GM18873 (cell line): ENCODE results near the gene ANK3.

Source experiments
- ATAC-seq: cut with Tn5 transposase; IDR thresholded peaks from one replicate; pipeline ENCODE4 v1.9.1; 2021; ENCODE audit warnings: mild to moderate bottlenecking, moderate library complexity, moderate number of reproducible peaks; ENCODE audit not compliant: unreplicated experiment, low FRiP score

Gene ANK3

DNA sequence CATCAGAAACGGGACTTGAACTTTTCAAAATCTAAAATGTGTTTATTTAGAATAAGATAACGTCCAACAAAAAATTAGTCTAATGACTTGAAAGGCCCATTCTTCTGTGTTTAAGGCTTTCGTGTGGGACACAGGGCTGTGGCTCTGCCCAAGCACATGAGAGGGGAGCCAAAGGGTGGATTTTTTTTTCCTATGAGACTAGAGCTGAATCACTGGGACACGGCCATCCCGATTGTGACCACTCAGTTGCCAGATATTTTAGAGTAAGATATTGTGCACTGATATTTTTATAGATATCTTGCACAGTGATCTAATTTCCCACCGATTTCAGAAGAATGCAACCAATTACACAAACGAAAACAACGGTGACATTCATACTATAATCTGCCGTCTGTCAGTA is 99.9 kb downstream of the ANK3 start:
- ATAC-seq = no peak

DNA sequence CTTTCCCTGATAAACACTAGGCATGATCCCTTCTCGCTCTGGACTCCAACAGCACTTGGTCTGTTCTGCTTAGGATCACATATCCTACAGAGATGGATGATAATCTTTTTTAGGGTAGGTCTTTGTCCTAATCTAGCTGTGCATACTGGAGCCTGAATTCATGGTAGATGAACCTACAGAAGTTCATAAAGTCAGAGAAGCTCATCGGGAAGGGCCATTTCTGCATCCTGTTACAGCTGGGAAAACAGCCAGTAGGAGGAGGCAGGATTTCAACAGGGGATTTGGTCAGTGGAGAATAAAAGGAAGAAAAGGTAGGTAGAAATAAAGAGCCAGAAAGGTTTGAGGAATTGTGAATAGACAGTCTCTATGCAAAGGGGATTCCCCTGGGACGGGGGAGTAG is 101.4 kb downstream of the ANK3 start:
- ATAC-seq = no peak

DNA sequence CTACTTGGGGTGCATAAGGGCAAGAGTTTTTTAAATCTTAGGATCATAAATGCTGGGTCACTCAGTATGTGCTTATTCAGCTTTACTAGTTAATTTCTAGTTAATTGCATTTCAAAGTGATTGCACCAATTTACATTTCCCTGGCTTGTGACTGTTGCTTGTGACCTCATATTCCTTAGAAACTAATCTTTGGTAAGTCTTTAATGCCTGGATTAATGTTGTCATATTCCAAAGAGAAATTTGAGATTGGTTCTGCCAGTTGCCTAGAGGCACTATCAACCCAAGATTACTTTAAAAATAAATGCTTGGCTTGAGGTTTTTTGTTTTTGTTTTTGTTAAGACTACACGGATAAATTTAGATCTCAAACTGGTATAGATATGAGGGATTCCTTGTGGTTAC is 103.1 kb downstream of the ANK3 start:
- ATAC-seq = no peak

DNA sequence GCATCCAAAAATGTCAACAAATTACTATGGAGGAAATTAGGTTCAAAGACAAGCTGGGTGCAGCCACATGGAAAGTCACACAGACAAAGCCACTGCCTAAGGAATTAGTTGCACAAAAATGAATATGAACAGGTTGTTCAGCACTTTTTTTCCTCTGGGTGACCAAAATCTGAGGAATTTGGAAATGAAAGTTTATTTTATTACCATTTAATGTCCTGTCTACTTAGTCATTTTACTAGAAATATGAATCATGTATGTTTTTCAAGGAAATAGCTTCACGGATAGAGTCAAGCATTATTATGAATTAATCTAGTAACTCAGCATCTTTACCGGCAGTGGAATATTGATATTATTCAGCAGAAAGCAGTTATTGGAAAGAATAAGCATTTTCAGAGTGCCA is 106.3 kb downstream of the ANK3 start:
- no peak for ATAC-seq

DNA sequence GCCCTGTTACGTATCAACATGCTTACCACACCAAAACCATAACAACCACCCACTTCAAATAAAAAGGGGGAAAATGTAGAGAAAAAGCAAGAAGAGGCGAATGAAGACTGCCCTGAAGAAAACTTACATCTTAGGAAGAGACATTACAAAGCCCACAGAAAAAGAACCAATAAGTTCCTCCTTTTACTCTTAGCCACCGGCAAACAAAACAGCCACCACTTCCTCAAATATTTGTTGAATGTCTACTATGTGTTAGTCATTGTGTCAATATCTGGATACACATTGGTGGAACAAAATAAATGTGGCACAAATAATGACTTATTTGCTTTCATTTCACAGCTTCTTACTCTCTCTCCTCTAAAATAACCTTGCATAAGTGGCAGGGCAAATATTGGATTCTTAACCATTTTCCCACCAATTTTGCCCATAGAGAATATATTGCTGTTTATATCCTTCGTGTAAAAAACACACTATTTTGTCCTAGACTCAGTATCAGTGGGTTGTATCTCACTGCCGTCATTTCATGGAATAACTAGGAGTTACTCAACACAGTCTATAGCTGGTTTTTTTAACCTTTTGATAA is 106.8 kb downstream of the ANK3 start:
- ATAC-seq = no peak

DNA sequence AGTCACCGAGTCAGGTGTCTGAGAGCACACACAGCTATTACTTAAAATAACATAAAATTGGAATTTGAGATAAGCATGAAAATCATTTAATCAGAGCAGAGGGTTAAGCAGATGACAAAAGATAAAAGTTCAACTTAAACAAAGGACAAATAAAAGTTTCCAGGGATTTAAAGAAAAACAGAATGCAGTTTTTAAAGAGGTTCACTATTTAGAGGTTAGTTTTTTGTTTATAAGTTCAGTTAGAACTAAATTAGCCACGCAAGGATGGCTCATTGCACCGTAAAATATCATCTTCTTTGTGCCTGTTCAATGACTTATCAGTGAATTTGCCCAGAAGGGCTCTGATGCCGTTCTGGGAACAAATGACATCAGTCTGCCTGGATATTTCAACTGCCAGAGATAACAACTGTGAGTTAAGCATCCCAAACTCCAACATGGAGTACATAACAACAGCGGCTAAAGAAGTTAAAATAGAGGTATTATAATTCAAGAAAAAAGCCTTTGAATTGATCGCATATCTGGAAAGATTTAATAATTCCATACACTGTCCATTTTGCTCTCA is 107.8 kb downstream of the ANK3 start:
- ATAC-seq = no peak

DNA sequence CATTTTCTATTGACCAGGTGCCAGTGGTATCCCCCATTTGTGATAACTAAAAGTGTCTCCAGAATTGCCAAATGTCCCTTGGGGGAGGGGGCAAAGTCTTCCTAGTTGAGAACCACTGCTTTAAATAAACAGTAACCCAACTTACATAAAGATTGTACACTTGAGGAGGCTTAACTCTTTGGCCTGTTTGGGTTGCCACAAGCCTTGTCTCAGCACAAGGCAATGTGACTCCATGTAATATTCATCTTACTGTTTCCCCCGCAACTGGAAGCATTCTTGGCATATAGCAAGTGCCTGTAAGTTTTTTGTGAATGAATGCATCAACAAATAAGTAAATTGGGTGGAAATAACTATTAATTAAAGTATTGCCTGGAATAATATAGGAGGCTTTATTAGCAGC is 108.3 kb downstream of the ANK3 start:
- ATAC-seq = no peak

DNA sequence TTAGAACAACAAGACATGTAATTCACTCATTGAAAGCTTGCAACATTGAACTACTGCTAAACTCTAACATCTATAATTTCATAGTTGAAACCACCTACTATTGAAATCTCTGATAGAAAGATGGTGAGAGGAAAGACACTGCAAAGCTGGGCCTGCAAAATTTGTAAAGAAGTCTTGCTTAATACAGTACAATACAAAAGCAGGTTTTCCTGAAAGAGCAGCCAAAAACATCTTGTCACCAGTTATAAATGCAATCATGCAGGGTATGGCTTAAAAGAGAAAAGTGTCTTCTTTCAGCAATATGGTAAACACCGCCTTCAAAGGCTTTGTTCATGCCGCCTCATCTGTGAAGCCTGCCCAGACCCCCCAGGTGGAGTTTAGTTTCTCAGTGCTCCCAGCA is 109.2 kb downstream of the ANK3 start:
- no peak for ATAC-seq

DNA sequence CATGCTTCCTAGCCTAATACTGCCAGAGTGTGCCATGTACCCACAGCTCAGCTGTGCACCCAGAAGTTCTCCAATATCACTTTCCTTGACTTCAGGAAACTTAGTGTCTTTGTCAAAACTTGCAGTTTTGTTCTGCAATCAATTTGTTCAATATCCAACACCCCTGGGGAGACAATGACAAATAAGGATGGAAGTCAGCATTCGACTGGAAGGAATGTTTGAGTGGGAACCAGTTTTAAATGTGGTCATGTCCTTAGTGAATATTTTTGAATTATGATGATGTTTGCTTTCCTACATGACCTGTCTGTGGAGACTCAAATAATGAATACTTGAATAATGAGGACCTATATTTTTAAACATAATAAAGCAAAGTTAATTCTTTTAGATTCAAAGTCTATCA is 112.0 kb downstream of the ANK3 start:
- no peak for ATAC-seq

DNA sequence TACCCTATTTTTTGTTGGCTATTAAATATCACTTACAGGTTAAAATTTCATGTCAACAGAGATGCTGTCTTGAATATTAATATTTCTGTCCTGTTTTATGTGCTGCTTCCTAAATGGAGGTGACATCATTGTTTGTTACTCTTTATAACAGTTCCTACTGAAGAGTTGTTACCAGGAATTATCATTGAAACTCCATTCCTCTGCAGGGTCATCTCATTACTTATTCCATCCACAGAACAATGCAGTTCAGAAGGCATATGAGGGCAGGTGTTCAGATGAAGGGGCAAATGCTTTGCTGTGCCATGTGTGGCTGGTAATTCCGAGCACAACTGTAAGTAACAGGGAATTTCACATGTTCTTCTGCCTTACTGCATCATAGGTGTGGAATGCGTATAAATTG is 113.4 kb downstream of the ANK3 start:
- ATAC-seq = no peak

DNA sequence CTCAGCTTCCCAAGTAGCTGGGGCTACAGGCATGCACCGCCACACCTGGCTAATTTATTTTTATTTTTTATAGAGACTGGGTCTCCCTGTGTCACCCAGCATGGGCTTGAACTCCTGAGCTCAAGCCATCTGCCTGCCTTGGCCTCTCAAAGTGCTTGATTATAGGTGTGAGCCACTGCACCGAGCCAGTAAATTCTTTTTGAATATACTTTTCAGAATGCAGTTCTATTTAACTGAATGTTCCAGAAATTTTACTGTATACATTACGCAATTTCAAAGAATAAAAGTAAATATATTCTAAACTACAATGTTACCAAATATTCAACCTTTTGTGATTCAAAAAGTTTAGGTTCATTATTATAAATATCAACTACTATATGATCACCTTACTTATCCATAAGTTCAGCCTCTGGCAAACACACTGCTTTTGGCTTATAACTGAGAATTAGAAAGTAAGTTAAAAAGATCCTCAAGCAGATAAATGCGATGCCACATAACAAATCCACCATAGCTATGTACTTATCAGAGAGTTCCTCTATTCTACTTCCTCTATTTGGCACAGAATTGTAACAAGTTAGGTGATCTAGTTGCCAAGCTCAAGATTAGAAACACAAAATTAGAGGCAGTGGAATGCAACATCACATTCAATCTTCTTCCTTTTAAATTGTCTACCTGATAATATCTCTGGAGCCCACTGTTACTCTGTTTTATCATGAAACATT is 118.2 kb downstream of the ANK3 start:
- ATAC-seq = no peak

DNA sequence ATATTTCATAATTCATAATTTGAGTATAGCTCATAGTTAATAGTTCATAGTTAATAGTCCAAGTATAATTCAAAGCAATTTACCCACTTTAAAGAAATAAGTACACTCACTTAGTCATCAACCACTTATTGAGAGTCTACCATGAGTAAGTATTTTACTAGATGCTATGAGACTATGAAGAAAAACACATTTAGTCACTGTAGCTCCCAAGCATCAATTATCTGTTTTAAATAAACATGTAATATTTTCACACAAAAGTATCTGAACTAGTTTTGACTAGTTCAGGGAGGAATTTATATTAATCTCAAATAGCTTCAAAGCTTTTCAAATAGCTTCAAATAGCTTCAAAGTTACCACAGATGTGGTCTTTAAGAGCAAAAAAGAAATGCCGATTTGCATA is 119.2 kb downstream of the ANK3 start:
- no peak for ATAC-seq

DNA sequence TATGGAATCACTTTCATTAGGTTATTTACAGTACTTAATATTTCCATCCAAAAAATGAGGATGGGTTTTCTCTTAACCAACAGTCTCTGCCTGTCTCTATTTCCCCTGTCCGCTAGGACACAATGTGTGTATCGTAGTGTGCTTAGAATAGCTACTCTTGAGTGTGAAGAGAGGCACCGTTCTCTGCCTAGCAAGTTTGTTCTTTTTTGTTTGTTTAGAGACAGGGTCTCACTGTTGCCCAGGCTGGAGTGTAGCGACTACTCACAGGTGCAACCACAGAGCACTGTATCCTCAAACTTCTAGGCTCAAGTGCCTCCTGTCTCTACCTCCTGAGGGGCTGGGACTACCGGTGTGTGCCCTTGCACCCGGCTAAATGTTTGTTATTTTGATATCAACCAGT is 121.9 kb downstream of the ANK3 start:
- ATAC-seq = no peak

DNA sequence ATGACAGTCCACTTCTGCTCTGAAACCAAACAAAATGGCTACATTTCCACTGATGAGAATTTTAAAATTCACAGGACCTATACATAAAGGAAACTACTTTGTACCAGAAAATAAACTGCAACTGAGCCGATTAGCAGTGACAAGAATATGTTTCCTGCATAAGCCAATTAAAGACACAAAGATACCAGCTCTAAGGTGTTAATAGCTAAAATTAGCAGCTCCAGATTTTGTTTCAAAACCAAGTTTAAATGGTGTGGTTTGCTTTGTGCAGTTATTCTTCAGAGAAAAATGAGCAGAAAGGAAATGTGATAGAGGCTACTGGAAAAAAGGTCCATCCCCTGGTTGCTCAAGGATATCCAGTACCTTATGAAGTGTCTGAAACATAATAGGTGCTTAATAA is 123.2 kb downstream of the ANK3 start:
- ATAC-seq = no peak

DNA sequence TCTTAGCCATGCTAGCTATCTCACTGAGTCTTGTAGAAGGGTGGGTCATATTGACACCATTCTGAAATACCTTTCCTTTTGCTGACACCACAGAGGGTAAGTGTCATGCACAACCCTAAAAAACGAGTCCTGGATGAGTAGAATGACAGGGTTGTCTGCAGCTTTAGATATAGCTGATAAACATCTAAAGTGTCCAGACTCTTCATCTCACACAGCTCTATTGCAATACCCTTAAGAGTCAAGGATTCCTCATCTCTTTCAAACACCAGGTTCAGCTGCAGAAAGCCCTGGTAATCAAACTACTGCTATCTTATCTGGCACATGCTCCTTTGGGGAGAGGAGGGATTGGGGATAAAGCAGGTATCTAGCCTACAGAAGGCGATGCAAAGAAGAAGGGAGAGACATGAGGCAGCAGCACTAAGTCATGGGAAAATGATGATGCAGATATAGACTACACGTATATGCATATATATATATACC is 127.0 kb downstream of the ANK3 start:
- ATAC-seq = no peak

DNA sequence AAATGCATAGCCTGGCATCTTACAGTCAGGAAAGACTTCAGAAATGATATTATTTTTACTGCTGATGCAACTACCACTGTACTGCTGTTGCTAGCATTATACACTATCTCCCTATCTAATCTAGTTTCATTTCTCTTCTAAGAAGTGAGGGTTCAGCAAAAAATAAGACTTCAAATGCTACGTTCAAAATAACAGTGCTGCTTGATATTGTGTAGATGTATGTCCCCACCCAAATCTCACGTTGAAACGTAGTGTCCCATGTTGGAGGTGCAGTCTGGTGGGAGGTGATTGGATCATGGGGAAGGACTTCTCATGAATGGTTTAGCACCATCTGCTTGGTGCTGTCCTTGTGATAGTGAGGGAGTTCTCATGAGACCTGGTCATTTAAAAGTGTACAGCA is 129.4 kb downstream of the ANK3 start:
- no peak for ATAC-seq

DNA sequence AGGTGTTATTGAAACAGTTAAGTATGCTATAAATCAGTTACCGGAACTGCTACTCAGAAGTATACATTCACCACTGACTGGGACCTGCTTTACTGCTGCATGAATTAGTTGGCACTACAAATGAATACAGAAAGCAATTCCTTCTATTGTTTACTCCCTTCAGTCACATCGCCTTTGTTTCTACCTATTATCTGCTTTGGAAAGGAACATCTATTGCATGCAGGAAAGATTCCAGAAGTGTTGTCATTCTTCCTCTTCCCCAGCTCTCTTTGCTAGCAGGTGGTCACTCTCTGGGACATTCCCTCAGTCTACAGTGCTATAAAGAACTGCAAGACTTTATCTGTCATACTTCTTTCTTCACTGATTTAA is 131.3 kb downstream of the ANK3 start:
- no peak for ATAC-seq

DNA sequence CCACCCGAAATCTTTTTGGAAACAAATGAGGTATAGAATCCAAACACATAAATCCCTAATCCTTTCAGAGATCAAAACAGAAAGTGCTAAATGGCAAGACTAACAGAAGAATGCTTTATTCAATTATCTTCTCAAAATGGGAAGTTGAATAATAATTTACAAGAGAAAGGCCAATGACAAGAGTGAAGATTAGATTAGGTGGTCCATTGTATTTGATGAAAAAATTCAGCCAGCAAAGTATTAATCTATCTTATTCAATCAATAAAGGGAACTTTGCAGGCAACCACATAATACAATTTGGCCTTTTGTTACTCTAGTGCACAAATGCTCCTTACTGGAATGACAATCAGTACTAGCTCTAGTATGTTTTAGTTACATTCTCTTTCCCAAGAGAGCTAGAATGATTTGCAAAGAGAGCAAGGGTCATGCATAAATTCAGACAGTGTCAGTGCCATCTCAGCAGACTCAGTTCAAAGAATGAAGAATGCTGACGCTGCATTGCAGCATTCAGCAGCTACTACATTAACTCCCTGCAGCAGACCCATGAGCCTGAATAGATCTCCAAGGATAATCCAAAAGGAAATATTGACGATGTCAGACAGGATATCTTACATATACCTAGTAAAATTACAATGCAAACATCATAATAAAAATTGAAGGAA is 131.8 kb downstream of the ANK3 start:
- ATAC-seq = no peak

DNA sequence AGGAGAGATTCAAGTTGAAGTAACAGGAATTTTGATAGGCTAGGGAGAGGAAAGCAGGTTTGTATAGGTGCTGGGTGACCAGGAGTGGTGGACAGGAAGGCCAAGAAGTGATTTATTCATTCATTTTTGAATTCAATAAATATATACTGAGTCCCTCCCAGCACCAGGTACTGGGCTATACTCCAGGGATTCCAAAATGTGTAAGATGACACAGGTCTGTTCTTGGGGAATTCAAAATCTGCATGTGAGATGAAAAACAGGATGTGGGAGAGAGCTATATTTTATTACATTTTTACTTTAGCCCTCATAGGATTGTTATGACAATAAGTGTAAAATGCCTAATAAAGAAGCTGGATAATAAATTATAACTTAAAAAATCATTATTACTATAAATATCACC is 134.9 kb downstream of the ANK3 start:
- no peak for ATAC-seq

DNA sequence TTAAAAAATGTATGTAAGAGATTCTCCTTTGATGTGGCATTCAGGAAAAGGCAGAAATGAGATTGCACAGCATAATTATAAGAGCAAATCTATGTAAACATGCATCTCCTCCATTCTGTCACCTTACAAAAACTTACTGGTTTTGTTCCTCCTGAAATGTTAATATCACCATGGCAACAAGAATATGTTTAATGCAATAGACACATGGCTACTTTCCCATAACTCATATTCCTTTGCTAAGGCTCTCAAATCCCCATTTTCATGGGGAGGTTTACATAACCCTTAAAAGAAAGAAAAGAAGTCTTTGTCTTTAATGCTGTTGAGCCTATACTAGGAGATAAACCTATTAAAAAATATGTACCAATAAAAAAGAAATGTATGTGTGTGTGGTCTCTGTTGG is 136.2 kb downstream of the ANK3 start:
- ATAC-seq = no peak

DNA sequence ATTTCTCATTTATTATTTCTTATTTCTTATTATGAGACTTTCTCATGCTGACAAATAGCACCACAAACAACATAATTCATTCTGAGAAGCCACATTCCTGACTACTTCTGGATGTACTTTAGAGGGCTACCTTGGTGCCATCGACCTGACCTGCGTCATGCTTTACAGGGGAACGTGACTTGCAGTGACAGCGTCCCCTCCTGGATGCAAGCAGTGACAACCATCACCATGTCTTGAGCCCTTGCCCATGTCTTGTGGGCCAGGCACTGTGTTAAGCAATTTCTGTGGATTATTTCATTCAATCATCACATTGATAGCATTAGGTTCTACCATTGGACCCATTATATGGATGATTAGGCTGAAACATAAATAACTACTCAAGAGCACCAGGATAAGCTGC is 137.0 kb downstream of the ANK3 start:
- ATAC-seq = no peak

DNA sequence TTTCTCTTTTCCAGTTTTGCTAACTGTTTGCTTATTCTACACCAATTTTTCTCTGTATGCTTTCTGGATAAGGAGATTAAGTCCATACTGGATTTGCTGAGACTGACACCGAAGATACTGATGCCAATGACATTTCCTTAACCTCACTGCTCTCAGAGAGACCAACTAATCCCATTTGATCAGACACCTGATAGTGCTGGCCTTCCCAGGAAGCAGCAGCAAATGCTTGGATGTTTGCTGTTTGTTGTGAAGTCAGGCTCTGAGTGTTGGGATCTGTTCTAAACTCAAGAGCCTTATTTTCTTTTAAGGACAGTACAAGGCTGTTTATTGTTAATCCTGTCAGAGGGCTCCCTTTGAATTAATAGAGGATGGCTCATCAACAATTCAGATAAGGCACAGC is 143.3 kb downstream of the ANK3 start:
- ATAC-seq = no peak
